IMR-90 (cell line): ENCODE results near the gene RHOBTB1. TPM values are rescaled to one million over a fixed set of nuclear protein-coding genes. Genes with fewer than 3 reads are reported as not detected.

Experiments
- ATAC-seq: fragments of 200-7000 bp; cut with Tn5 transposase; 2 replicates; pipeline ENCODE4 v1.9.1; 2020; ENCODE audit warnings: low read depth, mild to moderate bottlenecking, moderate library complexity
- BruUV-seq: library from RNA; stranded (reverse); fragments of 400-500 nt; replicated peaks from 2 replicates; lab custom pipeline; 2021; lab: Mats Ljungman, UMichigan
- CTCF ChIA-PET: fragments of 300-600 bp; formaldehyde crosslinking; extraction: SDS; loops from one replicate; lab custom pipeline; 2021; ENCODE audit warnings: antibody characterized with exemption; lab: Yijun Ruan, JAX
- POLR2A ChIA-PET: fragments of 300-600 bp; sonication (Branson Sonifier 250); formaldehyde crosslinking; loops from one replicate; lab custom pipeline; 2022; ENCODE audit warnings: antibody characterized with exemption; ENCODE audit not compliant: unreplicated experiment; lab: Charles Lee
- DNase-seq: peaks from one replicate; pipeline ENCODE4 v3.0.0; 2013
- H2AFZ ChIP-seq: replicated peaks from 2 replicates; pipeline ENCODE3; 2013; ENCODE audit warnings: low read length, mild to moderate bottlenecking; ENCODE audit not compliant: poor library complexity
- H2AK5ac ChIP-seq: 2 replicates; pipeline ENCODE4 v1.6.1; 2013; ENCODE audit warnings: low read depth, low read length, inconsistent platforms
- H2AK9ac ChIP-seq: replicated peaks from 2 replicates; pipeline ENCODE3; 2013; ENCODE audit warnings: mild to moderate bottlenecking, low read depth, low read length, moderate library complexity; ENCODE audit not compliant: poor library complexity
- H2BK120ac ChIP-seq: 2 replicates; pipeline ENCODE4 v1.6.1; 2013; ENCODE audit warnings: low read depth, low read length, inconsistent platforms
- H2BK15ac ChIP-seq: 3 replicates; pipeline ENCODE4 v1.6.1; 2013; ENCODE audit warnings: low read depth, low read length, inconsistent platforms
- H2BK20ac ChIP-seq: 2 replicates; pipeline ENCODE4 v1.6.1; 2013; ENCODE audit warnings: low read depth, mild to moderate bottlenecking, inconsistent platforms, low read length, moderate library complexity
- H2BK5ac ChIP-seq: 2 replicates; pipeline ENCODE4 v1.6.1; 2013; ENCODE audit warnings: mild to moderate bottlenecking, low read depth, low read length, inconsistent platforms; ENCODE audit not compliant: poor library complexity, severe bottlenecking
- H3K14ac ChIP-seq: replicated peaks from 2 replicates; pipeline ENCODE4 v1.6.1; 2013; ENCODE audit warnings: low read depth, low read length, inconsistent platforms
- H3K18ac ChIP-seq: 2 replicates; pipeline ENCODE4 v1.6.1; 2013; ENCODE audit warnings: low read depth, low read length, control low read depth
- H3K23ac ChIP-seq: 2 replicates; pipeline ENCODE4 v1.6.1; 2013; ENCODE audit warnings: low read depth, low read length, inconsistent platforms
- H3K27ac ChIP-seq: 2 replicates; pipeline ENCODE4 v1.5.1; 2013; ENCODE audit warnings: mild to moderate bottlenecking, control low read depth, low read length; ENCODE audit not compliant: insufficient read depth
- H3K27me3 ChIP-seq: 2 replicates; pipeline ENCODE4 v1.6.1; 2013; ENCODE audit warnings: low read length; ENCODE audit not compliant: control insufficient read depth, insufficient read depth
- H3K36me3 ChIP-seq: 2 replicates; pipeline ENCODE4 v1.6.1; 2013; ENCODE audit warnings: low read length, mixed read lengths; ENCODE audit not compliant: control insufficient read depth, insufficient read depth
- H3K4ac ChIP-seq: 2 replicates; pipeline ENCODE4 v1.6.1; 2013; ENCODE audit warnings: low read depth, low read length, inconsistent platforms
- H3K4me1 ChIP-seq: 2 replicates; pipeline ENCODE4 v1.6.1; 2013; ENCODE audit warnings: low read length, mixed read lengths; ENCODE audit not compliant: control insufficient read depth, insufficient read depth
- H3K4me2 ChIP-seq: 2 replicates; pipeline ENCODE4 v1.6.1; 2013; ENCODE audit warnings: low read depth, mild to moderate bottlenecking, control low read depth, low read length, moderate library complexity
- H3K4me3 ChIP-seq: 2 replicates; pipeline ENCODE4 v1.5.1; 2013; ENCODE audit warnings: low read depth, mild to moderate bottlenecking, control low read depth, low read length, moderate library complexity; ENCODE audit not compliant: insufficient read depth
- H3K56ac ChIP-seq: 2 replicates; pipeline ENCODE4 v1.6.1; 2013; ENCODE audit warnings: low read length, inconsistent platforms; ENCODE audit not compliant: insufficient read depth; ENCODE audit errors: extremely low read depth
- H3K79me1 ChIP-seq, 2 experiments: 2 replicates each; pipeline ENCODE4 v1.6.1; 2013; ENCODE audit warnings: low read length in 2 of 2, inconsistent platforms in 1 of 2, low read depth in 1 of 2
- H3K9ac ChIP-seq: 2 replicates; pipeline ENCODE4 v1.6.1; 2013; ENCODE audit warnings: low read depth, low read length, control low read depth
- H3K9me1 ChIP-seq: 2 replicates; pipeline ENCODE4 v1.6.1; 2013; ENCODE audit warnings: low read length, inconsistent platforms; ENCODE audit not compliant: insufficient read depth
- H3K9me3 ChIP-seq: 2 replicates; pipeline ENCODE4 v1.6.1; 2013; ENCODE audit warnings: low read length; ENCODE audit not compliant: control insufficient read depth, insufficient read depth
- H4K20me1 ChIP-seq: 2 replicates; pipeline ENCODE4 v1.6.1; 2013; ENCODE audit warnings: low read length, inconsistent platforms; ENCODE audit not compliant: insufficient read depth
- H4K5ac ChIP-seq: 2 replicates; pipeline ENCODE4 v1.6.1; 2013; ENCODE audit warnings: mild to moderate bottlenecking, low read depth, low read length, control low read depth
- H4K8ac ChIP-seq, 2 experiments: 2 replicates each; pipeline ENCODE4 v1.6.1; 2013; ENCODE audit warnings: low read depth in 2 of 2, low read length in 2 of 2, control low read depth in 1 of 2, inconsistent platforms in 1 of 2
- H4K91ac ChIP-seq: 2 replicates; pipeline ENCODE4 v1.6.1; 2013; ENCODE audit warnings: low read depth, low read length, inconsistent platforms; ENCODE audit not compliant: insufficient read depth
- BHLHE40 ChIP-seq: fragments of 150-350 bp; IDR thresholded peaks from 2 replicates; pipeline ENCODE4 v1.6.1; 2016; ENCODE audit warnings: mild to moderate bottlenecking, low read depth, low read length
- FOS ChIP-seq: fragments of 150-350 bp; IDR thresholded peaks from 2 replicates; pipeline ENCODE4 v1.6.1; 2016; ENCODE audit warnings: low read depth, low read length
- MAZ ChIP-seq: IDR thresholded peaks from 2 replicates; pipeline ENCODE4 v1.6.1; 2012; ENCODE audit warnings: low read depth, mild to moderate bottlenecking, low read length, improper control_type of control experiment, moderate library complexity, borderline replicate concordance
- WGBS, 2 experiments: methylation state at CpG; one replicate each; pipeline versions ENCODE4 v1.1.5 to v1.1.7; 2013; ENCODE audit warnings: missing lambda C conversion rate in 2 of 2; ENCODE audit not compliant: insufficient read length in 1 of 2; ENCODE audit errors: extremely low coverage in 2 of 2; 5-methylcytosine and 5-hydroxymethylcytosine counted together
- dilution Hi-C: fragments of 300-500 bp; cut with HindIII; formaldehyde crosslinking; loops from one replicate; pipeline ENCODE4 v1.14.3; 2018; ENCODE audit warnings: low sequenced_read_pairs; ENCODE audit not compliant: unreplicated experiment
- in situ Hi-C: fragments of 300-500 bp; cut with MboI; formaldehyde crosslinking; loops from 3 replicates; pipeline ENCODE4 v1.14.3; 2019; ENCODE audit warnings: low sequenced_read_pairs, inconsistent platforms, mixed read lengths
- intact Hi-C: fragments of 100-400 bp; cut with micrococcal nuclease; formaldehyde crosslinking; loops from 2 replicates; pipeline ENCODE4 v1.10.0; 2022
- polyA plus RNA-seq, 3 experiments: library from polyadenylated mRNA; depleted of rRNA; stranded (reverse); fragments of >200 nt; gene quantifications; 2 replicates each; pipeline ENCODE4 v1.2.3, GENCODE V29; 2012; ENCODE audit warnings: low replicate concordance in 1 of 3
- total RNA-seq: library from RNA; depleted of rRNA; stranded (reverse); fragments of >200 nt; gene quantifications from 2 replicates; pipeline ENCODE4 v1.2.3, GENCODE V29; 2012
- TF ChIP-seq, protein P1 (sequence below): fragments of 150-350 bp; IDR thresholded peaks from 2 replicates; pipeline ENCODE4 v1.6.1; 2017; ENCODE audit warnings: mild to moderate bottlenecking, antibody characterized with exemption, low read length, low read depth

The RHOBTB1 gene
- total and polyA plus RNA-seq, 2 of the 4 experiments (the other 2 are of a cell fraction): 8.9 to 15.2 TPM

DNA sequence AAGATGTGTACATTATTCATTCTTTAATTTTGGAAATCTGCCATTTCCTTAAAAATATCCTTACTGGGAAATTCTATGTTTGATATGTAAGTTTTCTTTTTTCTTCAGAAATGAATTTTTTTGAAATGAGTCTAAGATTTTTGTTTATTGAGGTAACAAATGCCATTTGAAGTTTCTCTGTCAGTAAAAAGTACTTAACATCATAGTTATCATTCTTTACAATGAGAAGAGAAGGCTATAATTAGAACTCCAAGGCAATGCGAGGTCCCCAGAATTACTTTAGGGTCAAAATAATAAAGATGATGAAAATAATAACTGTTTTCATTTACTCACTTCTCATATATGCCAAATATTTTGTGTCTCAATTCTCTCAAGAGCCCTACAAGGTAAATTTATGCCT is 37.0 kb upstream of the RHOBTB1 start:
- dilution Hi-C loops (no loop called here), intact Hi-C loops (no loop called here), in situ Hi-C loops (no loop called here)
- Histone ChIP-seq H3K4ac (no peak overlapping the region), H3K18ac (no peak overlapping the region), H3K23ac (no peak overlapping the region), H2BK5ac (no peak overlapping the region), H3K14ac (no peak overlapping the region), H4K8ac (no peak overlapping the region), H2AFZ (no peak overlapping the region), H4K20me1 (no peaks in the 10 kb centered on the region), H3K56ac (no peak overlapping the region), H2AK9ac (no peak overlapping the region), H2BK20ac (no peak overlapping the region), H4K5ac (no peak overlapping the region), H2AK5ac (no peak overlapping the region), H3K9me3 (no peaks in the 10 kb centered on the region), H3K36me3 (no peaks in the 10 kb centered on the region), H3K4me1 (no peaks in the 10 kb centered on the region), H3K27ac (no peak overlapping the region), H2BK120ac (no peak overlapping the region), H3K4me2 (no peak overlapping the region), H3K79me1 (no peaks in the 10 kb centered on the region), H3K4me3 (no peak overlapping the region), H2BK15ac (no peak overlapping the region), H3K27me3 (no peaks in the 10 kb centered on the region), H3K9me1 (0 out of 2 replicates have a peak, but pooled peaks cover 2% of the 10 kb centered on the region), H3K9ac (no peak overlapping the region), H4K91ac (no peak overlapping the region)
- WGBS, 2 experiments: no CpG with 5 or more reads among the region's 1 CpG
- ATAC-seq (no peak), DNase-seq (peak; percentile 6)
- POLR2A ChIA-PET: interaction anchor here (0.7 kb wide), 1 partner anchor 100 kb away, joined by 4 read pairs; no protein-coding TSS in a partner anchor
- no peak for TF ChIP-seq FOS
- no peak for TF ChIP-seq MAZ
- no peak for TF ChIP-seq BHLHE40
- TF ChIP-seq, protein P1, sequence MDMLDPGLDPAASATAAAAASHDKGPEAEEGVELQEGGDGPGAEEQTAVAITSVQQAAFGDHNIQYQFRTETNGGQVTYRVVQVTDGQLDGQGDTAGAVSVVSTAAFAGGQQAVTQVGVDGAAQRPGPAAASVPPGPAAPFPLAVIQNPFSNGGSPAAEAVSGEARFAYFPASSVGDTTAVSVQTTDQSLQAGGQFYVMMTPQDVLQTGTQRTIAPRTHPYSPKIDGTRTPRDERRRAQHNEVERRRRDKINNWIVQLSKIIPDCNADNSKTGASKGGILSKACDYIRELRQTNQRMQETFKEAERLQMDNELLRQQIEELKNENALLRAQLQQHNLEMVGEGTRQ: no peak
- CTCF ChIA-PET: interaction anchor here (0.6 kb wide), 1 partner anchor 16 kb away, joined by 3 read pairs; no protein-coding TSS in a partner anchor
- BruUV-seq: no TSS peak
